Frontal cortex (tissue), 4 donors: ENCODE measurements around the gene FBXO44. TPM values are rescaled to one million over a fixed set of nuclear protein-coding genes. Genes with fewer than 3 reads are reported as not detected.
A peak's percentile ranks its signal among the peaks of the same experiment; 100 is the strongest.
"Not testable (repeated sequence)": the region's sequence is repeated elsewhere in the genome, so short reads cannot be mapped to it uniquely, and the experiment has no call there.

Experiments used
- DNase-seq, 2 donors: peaks; one replicate each; pipeline ENCODE4 v3.0.0; 2012; ENCODE audit warnings: low spot score in 2 of 2
- FAIRE-seq: peaks from 2 replicates; lab custom pipeline; 2012; peaks lifted over from hg19 to GRCh38; lab: Jason Lieb, UNC
- total RNA-seq: library from RNA; depleted of rRNA; stranded (reverse); fragments of >200 nt; gene quantifications from one replicate; pipeline ENCODE4 v1.2.3, GENCODE V29; 2014
- donor health status: control.
- donor health status: control.
- donor health status: control.

FBXO44 gene
- total RNA-seq, 1 donor from 2014 or later, result 33.0 TPM

GRCh38 chr1:11634365-11635192, 20.1 kb upstream of the FBXO44 start:
- FAIRE-seq, result no peak
- no peak for DNase-seq

GRCh38 chr1:11638121-11638520, 16.6 kb upstream of the FBXO44 start:
- DNase-seq (no peak), FAIRE-seq (no peak)

GRCh38 chr1:11639372-11639771, 15.3 kb upstream of the FBXO44 start:
- FAIRE-seq (no peak), DNase-seq (no peak)

- FAIRE-seq, result no peak
Measured at GRCh38 chr1:11640101-11640500, 14.6 kb upstream of the FBXO44 start.

DNA sequence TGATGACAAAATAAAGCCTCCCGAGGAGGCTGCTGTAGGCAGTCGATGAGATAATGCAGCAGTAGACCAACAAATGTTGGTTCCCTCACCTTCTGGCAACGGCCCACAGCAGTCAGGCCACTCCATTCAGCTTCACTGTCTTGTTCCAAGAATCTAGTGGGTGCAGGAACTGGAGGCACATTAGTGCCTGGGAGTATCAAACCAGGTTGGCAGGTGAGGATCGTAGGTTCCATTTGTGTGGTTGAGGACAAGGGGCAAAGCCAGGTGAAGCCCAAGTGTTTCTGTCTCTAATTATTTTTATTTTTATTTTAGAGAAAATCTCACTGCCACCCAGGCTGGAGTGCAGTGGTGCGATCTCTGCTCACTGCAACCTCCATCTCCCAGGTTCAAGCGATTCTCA, 13.7 kb upstream of the FBXO44 start:
- FAIRE-seq, result no peak

More at GRCh38 chr1:11640101-11640500, 14.6 kb upstream of the FBXO44 start:
- no peak for DNase-seq

GRCh38 chr1:11641776-11642305, 12.8 kb upstream of the FBXO44 start:
- FAIRE-seq, result no peak
- DNase-seq, result no peak

More for the DNA sequence above, 13.7 kb upstream of the FBXO44 start:
- no peak for DNase-seq

GRCh38 chr1:11642418-11643017, 12.2 kb upstream of the FBXO44 start:
- FAIRE-seq, result not testable (repeated sequence)
- DNase-seq, result peak; percentile 72 to 83

GRCh38 chr1:11643782-11644181, 10.9 kb upstream of the FBXO44 start:
- FAIRE-seq (no peak), DNase-seq (no peak)

DNA sequence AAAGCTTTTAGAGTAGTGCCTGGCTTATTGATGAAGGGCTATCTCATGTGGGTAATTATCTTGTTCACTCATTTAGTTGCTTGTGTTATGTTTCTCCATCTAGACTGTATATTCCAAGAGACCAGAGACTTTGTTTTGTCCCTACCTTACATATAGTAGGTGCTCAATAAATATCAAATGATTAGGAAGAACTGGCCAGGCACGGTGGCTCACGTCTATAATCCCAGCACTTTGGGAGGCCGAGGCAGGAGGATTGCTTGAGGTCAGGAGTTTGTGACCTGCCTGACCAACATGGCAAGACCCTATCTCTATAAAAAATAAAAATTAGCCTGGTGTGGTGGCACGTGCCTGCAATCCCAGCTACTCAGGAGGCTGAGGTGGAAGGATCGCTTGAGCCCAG, 9.4 kb upstream of the FBXO44 start:
- FAIRE-seq, result no peak

DNA sequence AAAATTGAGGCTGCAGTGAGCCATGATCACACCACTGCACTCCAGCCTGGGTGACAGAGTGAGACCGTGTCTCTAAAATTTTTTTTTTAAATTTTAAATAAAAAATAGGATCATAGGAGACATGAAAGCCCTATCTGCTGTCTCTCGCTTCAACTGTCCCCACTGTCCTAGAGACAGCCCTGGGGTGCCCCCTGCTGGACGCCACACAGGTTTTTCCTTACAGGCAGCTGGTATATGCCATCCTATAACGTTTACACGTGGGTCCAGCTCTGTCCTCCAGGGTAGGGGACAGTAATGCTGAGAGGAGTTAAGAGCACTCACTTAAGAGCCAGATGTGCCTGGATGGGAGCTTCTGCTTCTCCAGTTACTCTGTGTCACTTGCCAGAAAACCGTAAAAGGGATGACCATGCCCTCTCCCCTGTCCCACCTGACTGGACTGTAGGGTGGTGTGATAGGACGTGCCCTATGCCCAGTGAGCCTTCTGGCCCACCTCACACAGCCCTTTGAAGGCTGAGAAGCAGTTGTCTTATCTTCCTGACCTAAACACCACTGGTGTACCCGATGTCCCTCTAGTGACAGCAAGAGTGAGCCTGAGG, 8.9 kb upstream of the FBXO44 start:
- peak; percentile 55 to 67 for DNase-seq
- no peak for FAIRE-seq

More for the DNA sequence above, 9.4 kb upstream of the FBXO44 start:
- no peak for DNase-seq

- DNase-seq (no peak), FAIRE-seq (no peak)
Measured at GRCh38 chr1:11646317-11646716, 8.4 kb upstream of the FBXO44 start.

DNA sequence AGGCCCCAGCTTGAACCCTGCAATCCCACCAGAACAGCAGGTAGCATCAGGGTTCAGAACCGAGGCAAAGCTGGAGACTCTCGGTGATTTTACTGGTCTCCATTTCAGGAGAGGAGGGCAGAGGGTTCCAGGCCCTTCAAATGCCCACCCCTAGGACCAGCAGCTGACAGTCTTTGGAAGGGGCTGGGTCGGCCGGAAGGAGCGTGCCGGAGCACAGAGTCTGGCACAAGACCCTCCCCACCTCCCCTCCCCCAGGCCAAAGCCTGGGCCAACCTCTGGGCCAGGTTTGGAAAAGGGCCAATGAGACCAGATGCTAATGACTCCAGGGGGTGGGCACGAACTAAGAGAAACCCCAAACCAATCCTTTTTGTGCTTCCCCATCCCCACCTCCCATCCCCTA, 7.3 kb upstream of the FBXO44 start:
- FAIRE-seq (no peak), DNase-seq (no peak)

DNA sequence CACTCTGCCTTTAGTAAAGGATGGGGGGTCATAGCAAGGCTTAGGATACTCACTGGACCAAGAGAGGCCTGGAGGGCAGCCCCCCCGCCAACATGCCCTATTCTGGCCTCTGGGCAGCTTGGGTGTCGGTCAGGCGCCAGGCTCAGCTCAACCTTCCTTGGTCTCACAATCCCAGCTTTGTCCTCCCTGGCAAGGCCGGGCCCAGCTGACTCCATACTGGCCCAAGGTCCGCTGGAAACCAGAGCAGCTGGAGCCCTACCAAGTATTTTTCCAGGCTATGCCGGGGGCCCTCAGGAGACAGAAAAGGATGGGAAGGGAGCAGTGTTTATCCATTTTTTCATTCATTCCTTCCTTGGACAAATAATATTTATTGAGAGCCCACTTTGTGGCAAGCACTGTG, 6.6 kb upstream of the FBXO44 start:
- FAIRE-seq (peak; percentile 26), DNase-seq (peak; percentile 73 to 80)

GRCh38 chr1:11648732-11649158, 5.9 kb upstream of the FBXO44 start:
- FAIRE-seq, result no peak
- no peak for DNase-seq

- DNase-seq (no peak), FAIRE-seq (no peak)
Measured at GRCh38 chr1:11649237-11649623, 5.4 kb upstream of the FBXO44 start.

DNA sequence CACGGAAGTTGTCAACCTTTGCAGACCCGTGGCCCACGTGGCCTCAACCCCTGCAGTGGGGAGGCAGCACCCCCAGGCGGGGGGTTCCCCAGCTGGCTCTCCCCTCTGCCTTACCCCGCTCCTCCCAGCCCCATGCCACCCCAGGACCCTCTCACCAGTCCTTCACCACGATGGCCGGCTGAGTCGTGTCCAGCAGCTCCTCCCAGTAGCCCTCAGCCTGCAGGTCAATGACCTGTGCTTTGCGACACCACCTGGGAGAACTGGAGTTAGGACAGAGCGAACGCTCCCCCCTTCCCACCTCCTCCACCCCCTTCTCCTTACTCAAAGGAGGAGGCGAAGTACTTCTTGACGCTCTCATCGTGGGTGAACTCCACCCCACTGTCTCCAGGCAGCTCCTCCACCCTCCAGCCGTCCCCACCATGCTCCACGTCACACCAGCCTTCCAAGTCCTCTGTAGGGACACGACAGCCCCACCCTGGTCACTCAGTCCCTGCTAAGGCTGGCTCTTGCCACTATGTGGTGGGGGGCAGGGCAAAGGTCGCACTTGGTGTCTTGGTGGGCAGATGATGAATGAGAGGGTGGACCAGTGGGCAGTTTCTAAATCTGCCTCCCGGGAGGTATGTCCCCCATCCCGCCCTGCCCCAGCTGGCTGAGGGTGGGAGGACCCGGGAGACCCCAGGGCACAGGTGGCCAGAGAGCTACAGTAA, 4.9 kb upstream of the FBXO44 start:
- no peak for FAIRE-seq
- DNase-seq, result no peak

DNA sequence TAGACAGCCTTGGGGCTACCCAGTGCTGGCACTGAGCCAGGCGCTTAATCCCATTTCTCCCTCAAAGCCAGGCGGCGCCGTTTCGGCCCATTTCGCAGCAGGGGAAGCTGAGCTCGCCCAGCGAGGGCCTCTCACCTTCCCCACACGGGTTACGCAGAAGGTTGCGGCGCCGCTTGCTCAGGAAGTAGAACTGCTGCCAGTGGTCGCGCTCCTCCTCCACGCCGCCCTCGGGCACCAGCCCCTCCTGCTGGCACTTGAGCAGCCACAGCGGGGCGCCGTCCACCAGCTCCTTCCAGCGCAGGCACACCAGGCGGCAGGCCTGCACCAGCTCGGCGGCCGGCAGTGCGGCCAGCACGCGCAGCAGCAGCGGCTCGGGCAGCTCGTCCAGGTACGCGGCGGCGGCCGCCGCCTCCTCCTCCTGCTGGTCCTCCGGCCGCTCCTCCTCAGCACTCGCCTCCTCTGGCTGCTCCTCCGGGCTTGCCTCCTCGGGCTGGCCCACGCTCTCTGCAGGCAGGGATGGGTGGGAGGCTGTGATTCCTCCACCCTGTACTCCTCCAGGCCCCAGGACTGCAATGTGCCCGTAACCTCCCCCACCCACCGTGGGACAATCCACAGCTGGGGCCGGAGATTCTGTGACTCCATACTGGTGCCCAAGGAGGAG, 4.2 kb upstream of the FBXO44 start:
- peak; percentile 75 to 82 for DNase-seq

DNA sequence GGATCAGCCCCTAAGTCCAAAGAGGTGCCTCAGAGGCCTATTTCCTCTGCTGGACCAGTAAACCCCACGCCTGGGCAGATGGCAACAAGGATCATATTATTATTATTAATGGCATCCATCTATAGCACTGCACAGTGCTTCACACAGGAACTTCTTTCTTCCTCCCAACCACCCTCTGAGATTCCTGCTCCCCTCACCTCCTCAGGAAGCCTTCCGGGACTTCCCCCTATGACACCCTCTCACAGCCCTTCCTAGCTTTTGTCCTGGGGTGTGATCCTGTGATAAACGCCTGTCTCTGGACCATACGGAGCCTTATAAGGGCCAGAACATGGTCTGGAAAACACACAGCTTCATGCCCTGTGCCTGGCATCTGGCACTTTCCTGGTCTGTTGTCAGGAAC, 3.7 kb upstream of the FBXO44 start:
- FAIRE-seq (no peak), DNase-seq (no peak)

More for the DNA sequence above, 4.2 kb upstream of the FBXO44 start:
- no peak for FAIRE-seq

- no peak for DNase-seq
- no peak for FAIRE-seq
Measured at GRCh38 chr1:11652203-11652780, 2.4 kb upstream of the FBXO44 start.
